ENCODE data around the gene SLC39A12.
"Not testable (repeated sequence)": the region's sequence is repeated elsewhere in the genome, so short reads cannot be mapped to it uniquely, and the experiment has no call there.

SLC39A12 gene

DNA sequence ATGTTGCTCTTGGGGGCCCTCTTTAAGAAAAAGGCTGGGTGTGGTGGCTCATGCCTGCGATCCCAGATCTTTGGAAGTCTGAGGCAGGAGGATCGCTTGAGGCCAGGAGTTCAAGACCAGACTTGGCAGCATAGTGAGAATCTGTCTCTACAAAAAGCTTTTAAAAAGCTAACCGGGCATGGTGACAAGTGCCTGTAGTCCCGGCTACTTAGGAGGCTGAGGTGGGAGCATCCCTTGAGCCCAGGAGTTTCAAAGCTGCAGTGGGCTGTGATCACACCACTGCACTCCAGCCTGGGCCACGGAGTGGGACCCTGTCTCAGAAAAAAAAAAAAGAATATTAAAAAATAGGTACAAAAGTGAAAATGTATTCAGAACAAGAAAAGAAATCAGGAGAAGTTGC, 38.1 kb upstream of the SLC39A12 start:
- Histone ChIP-seq H3K27me3 (ENCODE audit: insufficient read depth, insufficient read length) (no peaks in the 10 kb centered on the region), H3K9me3 (ENCODE audit: insufficient read depth, low read length) (no peaks in the 10 kb centered on the region), H3K9ac (ENCODE audit: insufficient read length, low read depth) (no peak overlapping the region), H3K4me1 (ENCODE audit: insufficient read depth, insufficient read length) (no peaks in the 10 kb centered on the region), H3K36me3 (ENCODE audit: insufficient read depth, insufficient read length, low read length) (no peaks in the 10 kb centered on the region), H3K4me3 (ENCODE audit: insufficient read length, low read depth) (no peak overlapping the region)
- no peak for TF ChIP-seq ZNF274 (IDR thresholded peaks at IDR 0.05; ENCODE audit: low read depth, low read length)
- no peak for DNase-seq (ENCODE audit: low read depth, low spot score)

- no peaks in the 10 kb centered on the region for H3K9me3 ChIP-seq (ENCODE audit: insufficient read depth, low read length)
- H3K4me3 ChIP-seq (ENCODE audit: insufficient read length, low read depth): no peak overlapping the region
- no peaks in the 10 kb centered on the region for H3K4me1 ChIP-seq (ENCODE audit: insufficient read depth, insufficient read length)
- DNase-seq (ENCODE audit: low read depth, low spot score): no peak
- H3K27me3 ChIP-seq (ENCODE audit: insufficient read depth, insufficient read length): no peaks in the 10 kb centered on the region
- TF ChIP-seq SUZ12 (IDR thresholded peaks at IDR 0.05; ENCODE audit: extremely low read depth, insufficient read depth, insufficient read length) (no peak), YY1 (IDR thresholded peaks at IDR 0.05; ENCODE audit: insufficient read depth, insufficient read length) (no peak), ZNF274 (IDR thresholded peaks at IDR 0.05; ENCODE audit: low read depth, low read length) (no peak)
- no peaks in the 10 kb centered on the region for H3K36me3 ChIP-seq (ENCODE audit: insufficient read depth, insufficient read length, low read length)
- no peak overlapping the region for H3K9ac ChIP-seq (ENCODE audit: insufficient read length, low read depth)
Observed at GRCh38 chr10:17914169-17915045, 37.3 kb upstream of the SLC39A12 start.

DNA sequence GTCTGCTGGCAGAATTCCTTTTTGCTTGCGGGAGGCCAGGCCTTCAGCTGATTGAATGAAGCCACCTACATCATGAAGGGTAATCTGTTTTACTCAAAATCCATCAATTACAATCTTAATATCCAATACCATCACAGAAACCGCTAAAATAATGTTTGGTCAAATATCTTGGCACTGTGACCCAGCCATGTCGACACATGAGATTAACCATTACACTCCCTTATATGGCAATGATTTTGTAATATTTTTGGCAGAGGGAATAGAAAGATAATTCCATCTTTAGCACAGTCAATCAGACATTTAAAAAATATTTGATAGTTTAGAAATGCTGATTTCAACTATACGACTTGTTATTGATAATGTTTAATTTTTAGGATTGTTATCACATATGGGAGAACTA, 36.5 kb upstream of the SLC39A12 start:
- no peaks in the 10 kb centered on the region for H3K36me3 ChIP-seq (ENCODE audit: insufficient read depth, insufficient read length, low read length)
- no peaks in the 10 kb centered on the region for H3K4me1 ChIP-seq (ENCODE audit: insufficient read depth, insufficient read length)
- H3K4me3 ChIP-seq (ENCODE audit: insufficient read length, low read depth): no peak overlapping the region
- TF ChIP-seq YY1 (IDR thresholded peaks at IDR 0.05; ENCODE audit: insufficient read depth, insufficient read length) (no peak), ZNF274 (IDR thresholded peaks at IDR 0.05; ENCODE audit: low read depth, low read length) (no peak), SUZ12 (IDR thresholded peaks at IDR 0.05; ENCODE audit: extremely low read depth, insufficient read depth, insufficient read length) (no peak)
- DNase-seq (ENCODE audit: low read depth, low spot score): no peak
- no peaks in the 10 kb centered on the region for H3K27me3 ChIP-seq (ENCODE audit: insufficient read depth, insufficient read length)
- 0 out of 2 replicates have a peak, but pooled peaks cover 5% of the 10 kb centered on the region for H3K9me3 ChIP-seq (ENCODE audit: insufficient read depth, low read length)
- H3K9ac ChIP-seq (ENCODE audit: insufficient read length, low read depth): no peak overlapping the region

DNA sequence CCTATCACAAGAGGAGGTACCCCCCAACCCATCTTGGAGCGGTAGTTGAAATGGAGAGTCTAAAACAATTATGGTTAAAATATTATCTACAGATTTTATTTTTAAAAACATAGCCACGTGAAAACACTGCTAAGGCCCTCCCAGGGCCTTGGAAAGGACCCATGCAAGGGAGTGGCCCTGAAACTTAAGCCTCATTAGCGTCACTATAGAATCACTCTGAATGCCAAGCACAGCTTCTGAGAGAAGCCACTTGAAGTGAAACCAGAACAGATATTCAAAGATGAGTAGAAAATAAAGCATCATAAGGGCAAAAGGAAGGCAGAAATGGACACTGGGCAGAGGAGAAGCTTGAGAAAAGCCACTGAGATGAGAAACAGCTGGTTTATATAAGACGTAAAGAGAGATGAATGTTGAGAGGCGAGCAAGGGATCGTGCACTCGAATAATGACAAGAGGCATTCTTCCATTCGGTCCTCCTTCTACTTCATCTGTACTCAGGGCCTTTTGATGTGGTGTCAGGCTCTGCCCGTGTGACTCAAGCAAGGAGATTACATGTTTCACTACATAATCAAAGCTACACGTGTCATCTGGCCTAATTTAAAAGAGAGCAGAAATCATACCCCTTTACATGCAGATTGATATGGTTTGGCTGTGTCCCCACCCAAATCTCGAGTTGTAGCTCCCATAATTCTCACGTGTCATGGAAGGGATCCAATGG, 33.4 kb upstream of the SLC39A12 start:
- no peak for DNase-seq (ENCODE audit: low read depth, low spot score)
- Histone ChIP-seq H3K9me3 (ENCODE audit: insufficient read depth, low read length) (0 out of 2 replicates have a peak, but pooled peaks cover 5% of the 10 kb centered on the region), H3K4me3 (ENCODE audit: insufficient read length, low read depth) (no peak overlapping the region), H3K27me3 (ENCODE audit: insufficient read depth, insufficient read length) (no peaks in the 10 kb centered on the region), H3K4me1 (ENCODE audit: insufficient read depth, insufficient read length) (no peaks in the 10 kb centered on the region), H3K9ac (ENCODE audit: insufficient read length, low read depth) (no peak overlapping the region), H3K36me3 (ENCODE audit: insufficient read depth, insufficient read length, low read length) (no peaks in the 10 kb centered on the region)
- TF ChIP-seq SUZ12 (IDR thresholded peaks at IDR 0.05; ENCODE audit: extremely low read depth, insufficient read depth, insufficient read length) (no peak), YY1 (IDR thresholded peaks at IDR 0.05; ENCODE audit: insufficient read depth, insufficient read length) (no peak), ZNF274 (IDR thresholded peaks at IDR 0.05; ENCODE audit: low read depth, low read length) (no peak)

- no peak overlapping the region for H3K9ac ChIP-seq (ENCODE audit: insufficient read length, low read depth)
- no peaks in the 10 kb centered on the region for H3K36me3 ChIP-seq (ENCODE audit: insufficient read depth, insufficient read length, low read length)
- TF ChIP-seq ZNF274 (IDR thresholded peaks at IDR 0.05; ENCODE audit: low read depth, low read length): no peak
- TF ChIP-seq SUZ12 (IDR thresholded peaks at IDR 0.05; ENCODE audit: extremely low read depth, insufficient read depth, insufficient read length): no peak
- no peak for TF ChIP-seq YY1 (IDR thresholded peaks at IDR 0.05; ENCODE audit: insufficient read depth, insufficient read length)
- 0 out of 2 replicates have a peak, but pooled peaks cover 5% of the 10 kb centered on the region for H3K9me3 ChIP-seq (ENCODE audit: insufficient read depth, low read length)
- H3K4me1 ChIP-seq (ENCODE audit: insufficient read depth, insufficient read length): no peaks in the 10 kb centered on the region
- H3K27me3 ChIP-seq (ENCODE audit: insufficient read depth, insufficient read length): no peaks in the 10 kb centered on the region
- no peak overlapping the region for H3K4me3 ChIP-seq (ENCODE audit: insufficient read length, low read depth)
- no peak for DNase-seq (ENCODE audit: low read depth, low spot score)
Observed at GRCh38 chr10:17921378-17921777, 30.3 kb upstream of the SLC39A12 start.

DNA sequence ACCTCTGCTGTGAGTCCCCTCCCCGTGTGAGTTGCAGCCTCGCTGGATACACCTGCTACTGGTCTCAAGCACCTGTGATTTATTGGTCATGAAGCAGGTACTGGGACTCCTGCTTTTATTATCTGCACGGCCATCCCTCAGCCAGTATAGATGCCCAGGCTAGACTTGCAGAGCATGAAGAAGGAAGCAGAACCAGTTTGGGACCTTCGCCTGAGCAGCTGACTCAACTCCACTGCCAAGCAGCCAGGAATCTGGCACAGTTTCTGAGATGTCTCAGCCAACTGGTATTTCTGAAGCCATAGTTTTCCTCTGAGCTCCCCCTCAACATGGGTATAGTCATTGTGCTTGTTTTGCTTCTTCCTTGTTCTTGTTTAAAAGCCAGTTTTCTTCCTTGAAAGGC, 28.0 kb upstream of the SLC39A12 start:
- H3K4me3 ChIP-seq (ENCODE audit: insufficient read length, low read depth): no peak overlapping the region
- H3K36me3 ChIP-seq (ENCODE audit: insufficient read depth, insufficient read length, low read length): no peaks in the 10 kb centered on the region
- no peak for TF ChIP-seq YY1 (IDR thresholded peaks at IDR 0.05; ENCODE audit: insufficient read depth, insufficient read length)
- TF ChIP-seq ZNF274 (IDR thresholded peaks at IDR 0.05; ENCODE audit: low read depth, low read length): no peak
- TF ChIP-seq SUZ12 (IDR thresholded peaks at IDR 0.05; ENCODE audit: extremely low read depth, insufficient read depth, insufficient read length): no peak
- H3K9me3 ChIP-seq (ENCODE audit: insufficient read depth, low read length): 0 out of 2 replicates have a peak, but pooled peaks cover 5% of the 10 kb centered on the region
- no peaks in the 10 kb centered on the region for H3K27me3 ChIP-seq (ENCODE audit: insufficient read depth, insufficient read length)
- no peak for DNase-seq (ENCODE audit: low read depth, low spot score)
- H3K9ac ChIP-seq (ENCODE audit: insufficient read length, low read depth): no peak overlapping the region
- peaks cover 2% of the 10 kb centered on the region for H3K4me1 ChIP-seq (ENCODE audit: insufficient read depth, insufficient read length)

DNA sequence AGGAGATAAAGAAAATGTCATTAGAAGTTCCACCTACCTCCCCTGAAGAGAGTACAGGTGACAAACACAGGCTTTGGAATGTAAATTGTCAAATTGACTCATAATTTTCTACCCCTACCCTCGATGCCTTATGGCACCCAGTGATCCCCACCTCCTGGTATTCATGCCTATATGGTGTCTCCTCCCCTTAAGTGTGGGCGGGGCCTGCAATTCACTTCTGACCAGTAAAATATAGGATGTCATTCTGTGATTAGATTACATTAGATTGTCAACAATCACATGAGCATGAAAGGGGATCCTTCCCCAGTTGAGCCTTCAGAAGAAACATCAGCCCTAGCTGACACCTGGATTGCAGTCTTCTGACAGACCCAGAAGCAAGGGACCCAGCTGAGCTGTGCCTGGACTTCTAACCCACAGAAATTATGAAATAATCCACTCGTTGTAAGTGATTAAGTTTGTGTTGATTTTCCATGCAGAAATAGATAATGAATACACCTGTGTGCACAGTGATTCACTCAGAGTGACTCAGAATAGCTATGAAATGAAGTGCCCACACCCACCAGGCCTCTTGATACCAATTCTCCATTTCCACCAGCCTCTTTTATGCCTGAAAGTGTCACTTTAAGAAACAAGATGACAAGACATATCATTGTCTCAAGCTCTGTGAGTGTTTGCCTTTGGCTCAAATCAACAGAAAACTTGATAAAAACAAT, 8.5 kb upstream of the SLC39A12 start:
- TF ChIP-seq SUZ12 (IDR thresholded peaks at IDR 0.05; ENCODE audit: extremely low read depth, insufficient read depth, insufficient read length) (no peak), YY1 (IDR thresholded peaks at IDR 0.05; ENCODE audit: insufficient read depth, insufficient read length) (no peak), ZNF274 (IDR thresholded peaks at IDR 0.05; ENCODE audit: low read depth, low read length) (no peak)
- H3K4me1 ChIP-seq (ENCODE audit: insufficient read depth, insufficient read length): no peaks in the 10 kb centered on the region
- no peak for DNase-seq (ENCODE audit: low read depth, low spot score)
- no peaks in the 10 kb centered on the region for H3K36me3 ChIP-seq (ENCODE audit: insufficient read depth, insufficient read length, low read length)
- no peak overlapping the region for H3K9ac ChIP-seq (ENCODE audit: insufficient read length, low read depth)
- H3K9me3 ChIP-seq (ENCODE audit: insufficient read depth, low read length): no peaks in the 10 kb centered on the region
- no peaks in the 10 kb centered on the region for H3K27me3 ChIP-seq (ENCODE audit: insufficient read depth, insufficient read length)
- H3K4me3 ChIP-seq (ENCODE audit: insufficient read length, low read depth): no peak overlapping the region

GRCh38 chr10:17950269-17950668, 1.4 kb upstream of the SLC39A12 start:
- not testable (repeated sequence) for H3K4me3 ChIP-seq (ENCODE audit: insufficient read length, low read depth); H3K27me3 ChIP-seq (ENCODE audit: insufficient read depth, insufficient read length); H3K9me3 ChIP-seq (ENCODE audit: insufficient read depth, low read length); H3K9ac ChIP-seq (ENCODE audit: insufficient read length, low read depth); H3K36me3 ChIP-seq (ENCODE audit: insufficient read depth, insufficient read length, low read length); H3K4me1 ChIP-seq (ENCODE audit: insufficient read depth, insufficient read length); DNase-seq (ENCODE audit: low read depth, low spot score)
